GM21825 (cell line): ENCODE results near the gene OR1D2.
"Not testable (repeated sequence)": the region's sequence is repeated elsewhere in the genome, so short reads cannot be mapped to it uniquely, and the experiment has no call there.

Experiments used
- ATAC-seq: cut with Tn5 transposase; IDR thresholded peaks from one replicate; pipeline ENCODE4 v1.9.1; 2021; ENCODE audit warnings: mild to moderate bottlenecking, moderate library complexity; ENCODE audit not compliant: unreplicated experiment

OR1D2 gene, protein sequence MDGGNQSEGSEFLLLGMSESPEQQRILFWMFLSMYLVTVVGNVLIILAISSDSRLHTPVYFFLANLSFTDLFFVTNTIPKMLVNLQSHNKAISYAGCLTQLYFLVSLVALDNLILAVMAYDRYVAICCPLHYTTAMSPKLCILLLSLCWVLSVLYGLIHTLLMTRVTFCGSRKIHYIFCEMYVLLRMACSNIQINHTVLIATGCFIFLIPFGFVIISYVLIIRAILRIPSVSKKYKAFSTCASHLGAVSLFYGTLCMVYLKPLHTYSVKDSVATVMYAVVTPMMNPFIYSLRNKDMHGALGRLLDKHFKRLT

GRCh38 chr17:3104322-3104721 is at the start of gene OR1D2:
Gene OR1D2, minus strand, starts transcription at chr17:3104422. Its CDS starts 11,426 bp downstream, at chr17:3092996.
- ATAC-seq = no peak

DNA sequence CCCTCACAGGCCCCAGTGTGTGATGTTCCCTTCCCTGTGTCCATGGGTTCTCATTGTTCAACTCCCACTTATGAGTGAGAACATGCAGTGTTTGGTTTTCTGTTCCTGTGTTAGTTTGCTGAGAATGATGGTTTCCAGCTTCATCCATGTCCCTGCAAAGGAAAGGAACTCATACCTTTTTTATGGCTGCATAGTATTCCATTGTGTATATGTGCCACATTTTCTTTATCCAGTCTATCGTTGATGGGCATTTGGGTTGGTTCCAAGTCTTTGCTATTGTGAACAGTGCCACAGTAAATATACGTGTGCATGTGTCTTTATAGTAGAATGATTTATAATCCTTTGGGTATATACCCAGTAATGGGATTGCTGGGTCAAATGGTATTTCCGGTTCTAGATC is 33.3 kb upstream of the OR1D2 start:
- ATAC-seq = not testable (repeated sequence)

GRCh38 chr17:3127451-3127850 is 23.2 kb upstream of the OR1D2 start, which contains the start of gene OR1G1:
Gene OR1G1, minus strand, starts transcription at chr17:3127551. Its CDS starts 0 bp downstream, at chr17:3127551.
- ATAC-seq = no peak

DNA sequence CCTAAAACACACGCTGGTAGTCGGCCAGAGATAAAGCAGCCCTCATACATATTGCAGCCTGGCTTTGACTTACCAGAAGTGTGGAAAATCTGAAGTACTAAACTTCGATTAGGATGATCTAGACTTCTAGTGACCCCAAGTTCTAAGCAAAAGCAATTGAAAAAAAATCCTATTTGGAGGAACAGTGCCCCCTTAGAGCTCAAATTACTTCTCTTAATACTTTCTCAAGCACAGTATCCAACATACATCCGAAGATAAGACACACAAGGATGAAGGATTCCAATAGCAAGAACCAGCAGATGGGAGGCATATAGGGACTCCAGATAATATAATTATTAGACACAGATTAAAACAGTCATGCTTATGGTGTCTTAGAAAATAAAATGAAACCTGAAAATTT is 30.4 kb downstream of the OR1D2 start:
- ATAC-seq = not testable (repeated sequence)

GRCh38 chr17:3065192-3065591 is 39.0 kb downstream of the OR1D2 start:
- not testable (repeated sequence) for ATAC-seq

DNA sequence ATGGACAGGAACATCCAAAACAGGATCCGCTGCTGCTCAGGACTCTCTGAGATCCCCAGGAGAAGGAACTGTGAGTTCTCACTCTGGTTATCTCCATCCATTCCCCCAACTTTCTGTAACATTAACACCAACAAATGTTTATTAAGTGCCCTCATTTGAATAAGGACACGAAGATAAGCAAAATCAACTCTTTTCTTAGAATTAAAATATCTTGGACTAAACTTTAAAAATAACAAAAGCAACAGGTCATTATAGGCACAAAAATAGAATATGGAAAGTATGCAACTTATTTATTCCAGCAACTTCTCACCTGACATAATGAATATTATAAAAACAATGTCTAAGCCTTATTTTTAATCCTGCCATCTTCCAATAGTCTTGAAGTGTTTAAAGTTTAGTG is 40.7 kb downstream of the OR1D2 start, which contains the start of gene OR1D5:
Gene OR1D5 (minus strand): TSS at position 101 of the 400 bp plus-strand sequence. CDS start 0 bp downstream, at position 101.
- not testable (repeated sequence) for ATAC-seq

DNA sequence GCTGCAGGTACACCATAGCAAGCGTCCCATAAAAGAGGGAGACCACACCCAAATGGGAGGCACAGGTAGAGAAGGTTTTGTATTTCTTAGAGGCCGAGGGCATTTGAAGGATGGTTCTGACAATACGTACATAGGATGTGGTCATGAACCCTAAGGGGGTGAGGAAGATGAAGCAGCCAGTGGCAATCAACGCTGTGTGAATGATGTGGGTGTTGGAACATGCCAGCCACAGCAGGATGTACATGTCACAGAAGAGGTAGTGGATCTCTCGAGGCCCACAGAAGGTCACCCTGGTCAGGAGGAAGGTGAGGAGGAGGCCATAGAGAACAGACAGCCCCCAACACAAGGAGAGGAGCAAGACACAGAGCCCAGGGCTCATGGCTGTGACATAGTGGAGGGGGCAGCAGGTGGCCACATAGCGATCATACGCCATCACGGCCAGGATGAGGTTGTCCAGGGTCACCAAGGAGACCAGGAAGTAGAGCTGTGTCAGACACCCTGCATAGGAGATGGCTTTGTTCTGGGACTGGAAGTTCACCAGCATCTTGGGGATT is 41.3 kb downstream of the OR1D2 start:
- ATAC-seq = not testable (repeated sequence)

DNA sequence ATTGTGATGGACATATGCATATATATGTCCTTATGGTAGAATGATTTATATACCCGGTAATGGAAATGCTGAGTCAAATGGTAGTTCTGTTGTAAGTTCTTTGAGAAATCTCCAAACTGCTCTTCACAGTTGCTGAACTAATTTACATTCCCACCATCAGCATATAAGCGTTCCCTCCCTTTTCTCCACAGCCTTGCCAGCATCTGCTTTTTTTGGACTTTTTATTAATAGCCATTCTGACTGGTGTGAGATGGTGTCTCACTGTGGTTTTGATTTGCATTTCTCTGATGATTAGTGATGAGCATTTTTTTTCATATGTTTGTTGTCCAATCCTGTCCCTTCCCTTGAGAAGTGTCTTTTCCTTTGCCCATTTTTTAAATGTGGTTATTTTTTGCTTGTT is 49.4 kb downstream of the OR1D2 start:
- not testable (repeated sequence) for ATAC-seq

DNA sequence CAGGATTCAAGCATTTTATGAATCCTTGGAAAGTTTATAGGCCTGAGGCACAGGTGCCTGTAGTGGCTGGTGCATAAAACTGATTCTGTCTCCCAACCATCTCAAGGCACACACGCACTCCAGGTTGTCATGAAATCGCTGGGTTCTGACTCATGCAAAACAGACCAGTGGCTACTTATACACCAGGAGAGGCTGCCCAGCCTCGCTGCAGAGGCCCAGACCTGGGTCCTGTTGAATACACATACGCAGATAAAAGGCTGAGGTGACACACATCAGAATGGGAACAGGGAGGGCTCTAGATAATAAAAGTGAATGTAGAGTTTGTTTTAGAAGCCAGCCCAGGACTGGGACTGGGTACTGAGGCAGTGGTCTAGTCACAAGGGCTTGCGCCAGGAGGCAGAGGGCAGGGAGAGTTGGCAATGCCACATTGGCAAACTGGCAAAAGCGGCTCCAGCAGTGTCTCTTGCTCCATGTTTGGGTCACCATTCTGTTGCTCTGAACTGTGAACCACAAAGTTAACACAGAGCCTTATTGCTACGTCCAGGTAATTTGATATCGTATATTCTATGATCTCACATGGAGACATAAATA is 54.4 kb downstream of the OR1D2 start:
- ATAC-seq = no peak

DNA sequence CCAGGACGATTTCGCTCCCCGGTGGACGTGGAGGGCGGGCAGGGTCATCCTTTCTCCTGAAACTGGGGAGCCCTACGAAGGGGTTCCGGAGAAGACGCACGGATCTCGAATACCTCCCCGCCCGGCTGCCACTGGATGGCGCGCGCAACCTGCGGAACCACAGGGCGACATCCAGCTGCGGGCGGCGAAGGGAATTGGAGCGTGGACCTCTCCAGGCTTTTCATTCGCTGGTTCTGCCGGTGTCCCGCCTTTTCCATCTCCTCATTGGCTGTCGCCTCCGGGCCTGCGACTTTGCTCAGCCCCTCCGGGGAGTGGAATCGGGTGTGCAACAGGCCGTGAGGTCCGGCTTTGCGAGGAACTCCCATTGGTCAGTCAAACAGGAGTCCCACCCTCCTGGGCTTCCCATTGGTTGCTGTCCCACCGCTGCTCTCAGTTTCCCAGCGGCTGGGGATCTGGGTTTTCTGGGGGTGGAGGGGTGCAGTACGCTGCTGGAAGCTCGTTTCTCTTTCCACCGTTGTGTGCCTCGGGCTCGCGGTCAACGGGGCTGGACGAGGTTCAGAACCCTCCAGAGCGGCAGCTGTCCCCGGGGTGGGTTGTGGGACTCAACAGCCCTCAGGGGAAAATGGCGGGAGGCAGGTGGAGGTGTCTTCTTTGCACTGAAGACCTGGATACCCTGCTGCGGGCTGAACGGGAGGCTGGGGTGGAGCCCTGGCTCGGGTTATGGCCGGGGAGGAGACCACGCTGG is 55.3 kb downstream of the OR1D2 start:
- ATAC-seq = peak; percentile 88

- ATAC-seq = no peak
Measured at GRCh38 chr17:3046753-3047152, 57.5 kb downstream of the OR1D2 start.

DNA sequence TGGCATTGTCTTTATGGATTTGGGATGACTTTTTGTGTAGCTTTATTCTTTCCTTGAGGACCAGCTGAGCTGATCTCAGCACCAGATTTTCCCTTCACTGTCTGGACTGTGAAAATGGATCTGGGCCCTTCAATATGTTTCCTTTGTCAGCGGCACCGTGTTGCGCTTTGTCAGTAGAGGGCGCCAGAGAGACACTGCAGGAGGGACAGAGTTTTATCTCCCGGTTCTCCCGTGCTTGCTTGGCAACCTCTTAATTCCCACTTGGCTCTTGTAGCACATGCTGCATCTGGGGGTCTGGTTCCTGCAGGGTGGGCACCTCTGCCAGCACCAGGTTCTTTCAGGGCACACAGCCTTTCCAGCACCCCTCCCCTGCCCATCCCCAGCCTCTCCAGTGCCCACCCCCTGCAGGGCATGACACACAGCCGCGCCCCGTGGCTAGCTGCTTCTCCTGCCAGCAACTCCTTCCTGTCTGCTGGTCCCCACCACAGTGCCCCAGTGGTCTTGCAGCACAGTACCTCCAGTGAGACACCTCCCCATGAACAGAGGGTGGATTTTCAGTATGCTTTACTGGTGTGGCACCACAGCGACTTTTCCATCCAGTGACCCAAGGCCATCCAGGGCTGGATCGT is 60.4 kb downstream of the OR1D2 start:
- no peak for ATAC-seq

GRCh38 chr17:3040882-3041281 is 63.3 kb downstream of the OR1D2 start:
- no peak for ATAC-seq

DNA sequence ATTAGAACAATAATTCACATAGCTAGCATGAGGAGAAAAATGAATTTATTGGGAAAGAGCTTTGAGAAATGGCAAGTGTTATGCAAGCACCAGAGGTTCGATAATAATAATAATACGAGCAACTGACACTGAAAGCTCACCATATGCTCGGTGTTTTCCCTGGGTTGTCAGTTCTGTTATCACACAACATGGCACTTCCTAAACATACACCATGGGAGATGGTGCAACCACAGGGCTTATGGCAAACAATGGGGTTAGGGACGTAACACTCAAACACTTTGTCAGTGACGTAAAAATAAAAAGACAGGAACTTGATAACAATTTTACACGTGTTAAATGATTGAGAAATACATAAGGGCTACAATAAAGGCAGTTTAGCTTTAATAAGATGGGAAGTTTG is 64.5 kb downstream of the OR1D2 start:
- ATAC-seq = no peak

DNA sequence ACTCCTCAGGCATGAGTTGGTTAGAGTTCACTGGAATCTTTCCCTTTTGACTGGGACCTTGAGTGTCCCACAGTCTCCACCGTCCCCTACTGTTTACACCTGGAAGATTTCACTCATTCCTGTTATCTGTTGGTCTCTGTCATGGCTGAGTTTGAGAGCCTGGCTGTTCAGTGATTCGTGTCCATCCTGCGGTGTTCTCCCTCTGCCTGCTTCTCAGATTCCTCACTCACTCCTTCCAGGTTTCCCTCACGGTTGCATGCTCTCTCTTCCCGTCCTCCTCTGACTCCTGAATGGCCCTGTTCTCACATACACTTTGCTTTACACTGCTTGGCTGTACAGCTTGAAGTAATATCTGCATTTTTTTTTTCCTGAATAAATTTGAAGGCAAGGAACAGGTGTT is 65.3 kb downstream of the OR1D2 start:
- ATAC-seq = no peak
